GM23338 (cell line): ENCODE data around the gene CWC22. TPM values are rescaled to one million over a fixed set of nuclear protein-coding genes. Genes with fewer than 3 reads are reported as not detected.

Source experiments
- ATAC-seq: fragments of 200-7000 bp; cut with Tn5 transposase; 3 replicates; pipeline ENCODE4 v1.9.1; 2020
- DNase-seq: peaks from one replicate; pipeline ENCODE4 v3.0.0-alpha.2; 2015; ENCODE audit warnings: low spot score
- H2AFZ ChIP-seq: fragments of 200-600 bp; sonication (generic); 2 replicates; pipeline ENCODE4 v1.8.0; 2016; ENCODE audit warnings: antibody characterized with exemption, mild to moderate bottlenecking, moderate library complexity
- H3F3A ChIP-seq: fragments of 200-600 bp; sonication (generic); replicated peaks from 2 replicates; pipeline ENCODE4 v1.8.0; 2017; ENCODE audit warnings: antibody characterized with exemption, mixed run types, low read depth
- H3K27ac ChIP-seq: fragments of 200-600 bp; sonication (generic); 2 replicates; pipeline ENCODE4 v1.6.1; 2016; ENCODE audit warnings: low read depth
- H3K27me3 ChIP-seq: fragments of 200-600 bp; sonication (generic); 2 replicates; pipeline ENCODE4 v1.8.0; 2016; ENCODE audit warnings: mild to moderate bottlenecking, mixed run types, moderate library complexity; ENCODE audit not compliant: insufficient read depth
- H3K36me3 ChIP-seq: fragments of 200-600 bp; sonication (generic); 2 replicates; pipeline ENCODE4 v1.8.0; 2016; ENCODE audit warnings: mild to moderate bottlenecking; ENCODE audit not compliant: insufficient read depth
- H3K4me1 ChIP-seq: fragments of 200-600 bp; sonication (generic); 2 replicates; pipeline ENCODE4 v1.8.0; 2016; ENCODE audit warnings: mild to moderate bottlenecking, moderate library complexity; ENCODE audit not compliant: insufficient read depth
- H3K4me2 ChIP-seq: fragments of 200-600 bp; sonication (generic); 2 replicates; pipeline ENCODE4 v1.7.1; 2017; ENCODE audit warnings: mixed run types
- H3K4me3 ChIP-seq: fragments of 200-600 bp; sonication (generic); 2 replicates; pipeline ENCODE4 v1.6.1; 2016; ENCODE audit warnings: mixed run types
- H3K79me2 ChIP-seq: fragments of 200-600 bp; sonication (generic); replicated peaks from 2 replicates; pipeline ENCODE4 v1.8.0; 2017; ENCODE audit warnings: mild to moderate bottlenecking; ENCODE audit not compliant: insufficient read depth
- H3K9me2 ChIP-seq: fragments of 200-600 bp; sonication (generic); 2 replicates; pipeline ENCODE4 v1.8.0; 2017; ENCODE audit not compliant: insufficient read depth
- H4K20me1 ChIP-seq: fragments of 200-600 bp; sonication (generic); replicated peaks from 2 replicates; pipeline ENCODE4 v1.8.0; 2017; ENCODE audit warnings: mild to moderate bottlenecking; ENCODE audit not compliant: insufficient read depth
- H3K27ac Mint-ChIP-seq: 2 replicates; pipeline ENCODE4 v1.8.0; 2020; ENCODE audit warnings: inconsistent platforms, mild to moderate bottlenecking, moderate library complexity, mixed read lengths
- H3K27me3 Mint-ChIP-seq: 3 replicates; pipeline ENCODE4 v1.8.0; 2022; ENCODE audit warnings: low read depth, mild to moderate bottlenecking, moderate library complexity, mixed read lengths, inconsistent platforms; ENCODE audit not compliant: insufficient read depth, poor library complexity
- H3K36me3 Mint-ChIP-seq: 3 replicates; pipeline ENCODE4 v1.8.0; 2021; ENCODE audit warnings: low read depth, mild to moderate bottlenecking, inconsistent platforms, moderate library complexity, mixed read lengths
- H3K4me1 Mint-ChIP-seq: 3 replicates; pipeline ENCODE4 v1.8.0; 2020; ENCODE audit warnings: mild to moderate bottlenecking, inconsistent platforms, mixed read lengths
- H3K4me3 Mint-ChIP-seq: 3 replicates; pipeline ENCODE4 v1.8.0; 2021; ENCODE audit warnings: moderate library complexity, mild to moderate bottlenecking, inconsistent platforms, mixed read lengths
- H3K9me3 Mint-ChIP-seq: 3 replicates; pipeline ENCODE4 v1.8.0; 2020; ENCODE audit warnings: moderate library complexity, mild to moderate bottlenecking, inconsistent platforms, mixed read lengths
- JUNB ChIP-seq: IDR thresholded peaks from one replicate; pipeline ENCODE4 v1.6.1; 2016; ENCODE audit warnings: antibody characterized with exemption; ENCODE audit not compliant: unreplicated experiment
- POLR2AphosphoS5 ChIP-seq: IDR thresholded peaks from 2 replicates; pipeline ENCODE4 v1.6.1; 2016; ENCODE audit warnings: antibody characterized with exemption, low read depth
- ZNF114 ChIP-seq: fragments of 250-450 bp; sonication (Bioruptor Pico); IDR thresholded peaks from 2 replicates; pipeline ENCODE4 v1.5.0; 2020; ENCODE audit warnings: mild to moderate bottlenecking, moderate library complexity
- ZNF331 ChIP-seq: fragments of 250-450 bp; sonication (Bioruptor Pico); IDR thresholded peaks from 2 replicates; pipeline ENCODE4 v1.5.0; 2020; ENCODE audit warnings: low read depth, mild to moderate bottlenecking, moderate library complexity
- polyA plus RNA-seq: library from polyadenylated mRNA; unstranded; fragments of >200 nt; fragmentation: Nextera tagmentation; extraction: Ambion mirVana; gene quantifications from 2 replicates; pipeline ENCODE4 v1.2.1, GENCODE V29; 2016
- total RNA-seq: library from RNA; depleted of rRNA; stranded (reverse); fragments of >200 nt; shearing (Covaris generic); gene quantifications from 2 replicates; pipeline ENCODE4 v1.2.3, GENCODE V29; 2014
- TF ChIP-seq, protein P1 (sequence below): fragments of 250-450 bp; sonication (Bioruptor Pico); IDR thresholded peaks from 2 replicates; pipeline ENCODE4 v1.5.0; 2020; ENCODE audit warnings: mild to moderate bottlenecking, moderate library complexity
- TF ChIP-seq, protein P2 (sequence below): IDR thresholded peaks from one replicate; pipeline ENCODE4 v1.6.1; 2018; ENCODE audit warnings: antibody characterized with exemption; ENCODE audit not compliant: unreplicated experiment

Gene CWC22
- total and polyA plus RNA-seq, 2 experiments from 2014 or later = 36.0 to 38.3 TPM

DNA sequence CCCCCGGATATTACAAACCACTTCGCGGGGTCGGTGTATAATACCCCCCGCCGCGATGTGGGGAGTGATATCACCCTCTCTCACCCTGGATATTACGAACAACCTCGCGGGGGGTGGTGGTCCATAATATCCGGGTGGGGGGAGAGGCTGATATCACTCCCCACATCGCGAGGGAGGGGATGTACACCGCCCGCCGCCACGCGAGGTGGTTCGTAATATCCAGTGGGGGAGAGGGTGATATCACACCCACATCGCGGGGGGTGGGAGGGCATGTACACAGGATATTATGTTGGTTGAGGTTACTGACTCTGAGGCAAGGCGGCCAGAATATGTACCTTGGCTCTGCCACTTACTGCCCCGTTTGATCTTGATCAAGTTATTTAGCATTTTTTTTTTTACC is 14.8 kb upstream of the CWC22 start (continued):
- TF ChIP-seq, protein P1, sequence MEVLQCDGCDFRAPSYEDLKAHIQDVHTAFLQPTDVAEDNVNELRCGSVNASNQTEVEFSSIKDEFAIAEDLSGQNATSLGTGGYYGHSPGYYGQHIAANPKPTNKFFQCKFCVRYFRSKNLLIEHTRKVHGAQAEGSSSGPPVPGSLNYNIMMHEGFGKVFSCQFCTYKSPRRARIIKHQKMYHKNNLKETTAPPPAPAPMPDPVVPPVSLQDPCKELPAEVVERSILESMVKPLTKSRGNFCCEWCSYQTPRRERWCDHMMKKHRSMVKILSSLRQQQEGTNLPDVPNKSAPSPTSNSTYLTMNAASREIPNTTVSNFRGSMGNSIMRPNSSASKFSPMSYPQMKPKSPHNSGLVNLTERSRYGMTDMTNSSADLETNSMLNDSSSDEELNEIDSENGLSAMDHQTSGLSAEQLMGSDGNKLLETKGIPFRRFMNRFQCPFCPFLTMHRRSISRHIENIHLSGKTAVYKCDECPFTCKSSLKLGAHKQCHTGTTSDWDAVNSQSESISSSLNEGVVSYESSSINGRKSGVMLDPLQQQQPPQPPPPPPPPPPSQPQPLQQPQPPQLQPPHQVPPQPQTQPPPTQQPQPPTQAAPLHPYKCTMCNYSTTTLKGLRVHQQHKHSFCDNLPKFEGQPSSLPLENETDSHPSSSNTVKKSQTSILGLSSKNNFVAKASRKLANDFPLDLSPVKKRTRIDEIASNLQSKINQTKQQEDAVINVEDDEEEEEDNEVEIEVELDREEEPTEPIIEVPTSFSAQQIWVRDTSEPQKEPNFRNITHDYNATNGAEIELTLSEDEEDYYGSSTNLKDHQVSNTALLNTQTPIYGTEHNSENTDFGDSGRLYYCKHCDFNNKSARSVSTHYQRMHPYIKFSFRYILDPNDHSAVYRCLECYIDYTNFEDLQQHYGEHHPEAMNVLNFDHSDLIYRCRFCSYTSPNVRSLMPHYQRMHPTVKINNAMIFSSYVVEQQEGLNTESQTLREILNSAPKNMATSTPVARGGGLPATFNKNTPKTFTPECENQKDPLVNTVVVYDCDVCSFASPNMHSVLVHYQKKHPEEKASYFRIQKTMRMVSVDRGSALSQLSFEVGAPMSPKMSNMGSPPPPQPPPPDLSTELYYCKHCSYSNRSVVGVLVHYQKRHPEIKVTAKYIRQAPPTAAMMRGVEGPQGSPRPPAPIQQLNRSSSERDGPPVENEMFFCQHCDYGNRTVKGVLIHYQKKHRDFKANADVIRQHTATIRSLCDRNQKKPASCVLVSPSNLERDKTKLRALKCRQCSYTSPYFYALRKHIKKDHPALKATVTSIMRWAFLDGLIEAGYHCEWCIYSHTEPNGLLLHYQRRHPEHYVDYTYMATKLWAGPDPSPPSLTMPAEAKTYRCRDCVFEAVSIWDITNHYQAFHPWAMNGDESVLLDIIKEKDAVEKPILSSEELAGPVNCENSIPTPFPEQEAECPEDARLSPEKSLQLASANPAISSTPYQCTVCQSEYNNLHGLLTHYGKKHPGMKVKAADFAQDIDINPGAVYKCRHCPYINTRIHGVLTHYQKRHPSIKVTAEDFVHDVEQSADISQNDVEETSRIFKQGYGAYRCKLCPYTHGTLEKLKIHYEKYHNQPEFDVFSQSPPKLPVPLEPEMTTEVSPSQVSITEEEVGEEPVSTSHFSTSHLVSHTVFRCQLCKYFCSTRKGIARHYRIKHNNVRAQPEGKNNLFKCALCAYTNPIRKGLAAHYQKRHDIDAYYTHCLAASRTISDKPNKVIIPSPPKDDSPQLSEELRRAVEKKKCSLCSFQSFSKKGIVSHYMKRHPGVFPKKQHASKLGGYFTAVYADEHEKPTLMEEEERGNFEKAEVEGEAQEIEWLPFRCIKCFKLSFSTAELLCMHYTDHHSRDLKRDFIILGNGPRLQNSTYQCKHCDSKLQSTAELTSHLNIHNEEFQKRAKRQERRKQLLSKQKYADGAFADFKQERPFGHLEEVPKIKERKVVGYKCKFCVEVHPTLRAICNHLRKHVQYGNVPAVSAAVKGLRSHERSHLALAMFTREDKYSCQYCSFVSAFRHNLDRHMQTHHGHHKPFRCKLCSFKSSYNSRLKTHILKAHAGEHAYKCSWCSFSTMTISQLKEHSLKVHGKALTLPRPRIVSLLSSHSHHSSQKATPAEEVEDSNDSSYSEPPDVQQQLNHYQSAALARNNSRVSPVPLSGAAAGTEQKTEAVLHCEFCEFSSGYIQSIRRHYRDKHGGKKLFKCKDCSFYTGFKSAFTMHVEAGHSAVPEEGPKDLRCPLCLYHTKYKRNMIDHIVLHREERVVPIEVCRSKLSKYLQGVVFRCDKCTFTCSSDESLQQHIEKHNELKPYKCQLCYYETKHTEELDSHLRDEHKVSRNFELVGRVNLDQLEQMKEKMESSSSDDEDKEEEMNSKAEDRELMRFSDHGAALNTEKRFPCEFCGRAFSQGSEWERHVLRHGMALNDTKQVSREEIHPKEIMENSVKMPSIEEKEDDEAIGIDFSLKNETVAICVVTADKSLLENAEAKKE = no peak

DNA sequence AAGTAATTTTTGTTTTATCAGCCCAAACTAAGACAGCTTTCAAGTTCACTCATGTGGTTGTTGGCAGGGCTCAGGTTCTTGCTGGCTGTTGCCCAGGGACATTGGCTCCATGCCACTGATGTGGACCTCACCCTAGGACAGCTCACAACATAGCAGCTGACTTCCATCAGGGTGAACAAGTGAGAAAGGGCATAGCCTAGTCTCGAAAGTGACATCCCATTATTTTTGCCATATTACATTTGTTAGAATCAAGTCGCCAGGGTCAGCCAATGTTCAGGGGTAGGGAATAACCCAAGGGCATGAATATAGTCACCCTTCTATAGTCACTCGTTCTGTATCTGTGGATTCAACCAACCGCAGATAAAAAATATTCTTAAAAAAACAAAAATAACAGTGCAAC is 10.7 kb upstream of the CWC22 start:
- H3K36me3 ChIP-seq = no peaks in the 10 kb centered on the region
- H3K9me2 ChIP-seq = no peaks in the 10 kb centered on the region
- Mint-ChIP-seq H3K9me3 (peaks cover 2% of the 10 kb centered on the region; the same call in 1 of the 3 replicates), H3K4me3 (no peak overlapping the region), H3K27ac (no peak overlapping the region), H3K36me3 (no peaks in the 10 kb centered on the region), H3K4me1 (peaks cover 7% of the 10 kb centered on the region), H3K27me3 (no peaks in the 10 kb centered on the region)
- no peaks in the 10 kb centered on the region for H3F3A ChIP-seq
- H3K27ac ChIP-seq = no peak overlapping the region
- H3K79me2 ChIP-seq = no peaks in the 10 kb centered on the region
- H2AFZ ChIP-seq = no peak overlapping the region
- DNase-seq = no peak
- no peak overlapping the region for H3K4me2 ChIP-seq
- ATAC-seq = no peak
- no peak overlapping the region for H3K4me3 ChIP-seq
- no peaks in the 10 kb centered on the region for H3K27me3 ChIP-seq
- 0 out of 2 replicates have a peak, but pooled peaks cover 6% of the 10 kb centered on the region for H3K4me1 ChIP-seq
- no peaks in the 10 kb centered on the region for H4K20me1 ChIP-seq
- TF ChIP-seq ZNF331 = no peak
- TF ChIP-seq, protein P1 = no peak
- TF ChIP-seq POLR2AphosphoS5 = no peak
- no peak for TF ChIP-seq JUNB
- no peak for TF ChIP-seq ZNF114
- TF ChIP-seq, protein P2, sequence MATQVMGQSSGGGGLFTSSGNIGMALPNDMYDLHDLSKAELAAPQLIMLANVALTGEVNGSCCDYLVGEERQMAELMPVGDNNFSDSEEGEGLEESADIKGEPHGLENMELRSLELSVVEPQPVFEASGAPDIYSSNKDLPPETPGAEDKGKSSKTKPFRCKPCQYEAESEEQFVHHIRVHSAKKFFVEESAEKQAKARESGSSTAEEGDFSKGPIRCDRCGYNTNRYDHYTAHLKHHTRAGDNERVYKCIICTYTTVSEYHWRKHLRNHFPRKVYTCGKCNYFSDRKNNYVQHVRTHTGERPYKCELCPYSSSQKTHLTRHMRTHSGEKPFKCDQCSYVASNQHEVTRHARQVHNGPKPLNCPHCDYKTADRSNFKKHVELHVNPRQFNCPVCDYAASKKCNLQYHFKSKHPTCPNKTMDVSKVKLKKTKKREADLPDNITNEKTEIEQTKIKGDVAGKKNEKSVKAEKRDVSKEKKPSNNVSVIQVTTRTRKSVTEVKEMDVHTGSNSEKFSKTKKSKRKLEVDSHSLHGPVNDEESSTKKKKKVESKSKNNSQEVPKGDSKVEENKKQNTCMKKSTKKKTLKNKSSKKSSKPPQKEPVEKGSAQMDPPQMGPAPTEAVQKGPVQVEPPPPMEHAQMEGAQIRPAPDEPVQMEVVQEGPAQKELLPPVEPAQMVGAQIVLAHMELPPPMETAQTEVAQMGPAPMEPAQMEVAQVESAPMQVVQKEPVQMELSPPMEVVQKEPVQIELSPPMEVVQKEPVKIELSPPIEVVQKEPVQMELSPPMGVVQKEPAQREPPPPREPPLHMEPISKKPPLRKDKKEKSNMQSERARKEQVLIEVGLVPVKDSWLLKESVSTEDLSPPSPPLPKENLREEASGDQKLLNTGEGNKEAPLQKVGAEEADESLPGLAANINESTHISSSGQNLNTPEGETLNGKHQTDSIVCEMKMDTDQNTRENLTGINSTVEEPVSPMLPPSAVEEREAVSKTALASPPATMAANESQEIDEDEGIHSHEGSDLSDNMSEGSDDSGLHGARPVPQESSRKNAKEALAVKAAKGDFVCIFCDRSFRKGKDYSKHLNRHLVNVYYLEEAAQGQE = no peak
